ENCODE data around the gene APBB2. TPM values are rescaled to one million over a fixed set of nuclear protein-coding genes. Genes with fewer than 3 reads are reported as not detected.
A peak's percentile ranks its signal among the peaks of the same experiment; 100 is the strongest.

Gene APBB2
- total RNA-seq, 4 donors from 2014 or later: 32.4 to 133 (median 92.1) TPM

DNA sequence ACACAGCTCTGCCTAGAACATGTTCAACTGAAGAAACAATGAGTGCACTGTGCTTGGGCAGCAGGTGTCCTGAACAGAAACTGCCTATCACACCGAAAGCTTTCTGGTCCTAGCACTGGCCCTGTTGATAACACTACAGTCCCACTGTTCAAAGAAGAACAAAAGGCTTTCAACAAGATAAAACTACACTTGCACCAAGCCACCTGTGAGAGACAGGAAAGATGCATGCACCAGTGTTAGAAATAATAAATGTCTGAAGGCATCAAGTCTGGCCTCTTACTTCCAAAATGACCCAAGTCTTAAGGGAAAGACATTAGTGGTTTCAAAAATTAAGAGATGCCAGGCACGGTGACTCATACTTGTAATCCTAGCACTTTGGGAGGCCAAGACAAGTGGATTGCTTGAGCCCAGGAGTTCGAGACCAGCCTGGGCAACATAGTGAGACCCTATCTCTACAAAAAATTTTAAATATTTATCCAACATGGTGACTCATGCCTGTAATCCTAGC lies 68.7 kb downstream of the APBB2 start:
- Histone ChIP-seq H3K27ac (peak overlapping the region; percentile 87 to 92), H3K27me3 (no peaks in the 10 kb centered on the region), H3K4me1 (peaks cover 4 to 12% of the 10 kb centered on the region in 2 donors), H3K36me3 (no peaks in the 10 kb centered on the region), H3K4me3 (no peak overlapping the region), H3K9me3 (no peaks in the 10 kb centered on the region)
- intact Hi-C loops (cut with DNase I; ENCODE audit: low total_unique reads): no loop called here
- no peak for DNase-seq
- TF ChIP-seq POLR2A (IDR thresholded peaks at IDR 0.05): no peak
- TF ChIP-seq, protein P1, sequence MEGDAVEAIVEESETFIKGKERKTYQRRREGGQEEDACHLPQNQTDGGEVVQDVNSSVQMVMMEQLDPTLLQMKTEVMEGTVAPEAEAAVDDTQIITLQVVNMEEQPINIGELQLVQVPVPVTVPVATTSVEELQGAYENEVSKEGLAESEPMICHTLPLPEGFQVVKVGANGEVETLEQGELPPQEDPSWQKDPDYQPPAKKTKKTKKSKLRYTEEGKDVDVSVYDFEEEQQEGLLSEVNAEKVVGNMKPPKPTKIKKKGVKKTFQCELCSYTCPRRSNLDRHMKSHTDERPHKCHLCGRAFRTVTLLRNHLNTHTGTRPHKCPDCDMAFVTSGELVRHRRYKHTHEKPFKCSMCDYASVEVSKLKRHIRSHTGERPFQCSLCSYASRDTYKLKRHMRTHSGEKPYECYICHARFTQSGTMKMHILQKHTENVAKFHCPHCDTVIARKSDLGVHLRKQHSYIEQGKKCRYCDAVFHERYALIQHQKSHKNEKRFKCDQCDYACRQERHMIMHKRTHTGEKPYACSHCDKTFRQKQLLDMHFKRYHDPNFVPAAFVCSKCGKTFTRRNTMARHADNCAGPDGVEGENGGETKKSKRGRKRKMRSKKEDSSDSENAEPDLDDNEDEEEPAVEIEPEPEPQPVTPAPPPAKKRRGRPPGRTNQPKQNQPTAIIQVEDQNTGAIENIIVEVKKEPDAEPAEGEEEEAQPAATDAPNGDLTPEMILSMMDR (IDR thresholded peaks at IDR 0.05): no peak

DNA sequence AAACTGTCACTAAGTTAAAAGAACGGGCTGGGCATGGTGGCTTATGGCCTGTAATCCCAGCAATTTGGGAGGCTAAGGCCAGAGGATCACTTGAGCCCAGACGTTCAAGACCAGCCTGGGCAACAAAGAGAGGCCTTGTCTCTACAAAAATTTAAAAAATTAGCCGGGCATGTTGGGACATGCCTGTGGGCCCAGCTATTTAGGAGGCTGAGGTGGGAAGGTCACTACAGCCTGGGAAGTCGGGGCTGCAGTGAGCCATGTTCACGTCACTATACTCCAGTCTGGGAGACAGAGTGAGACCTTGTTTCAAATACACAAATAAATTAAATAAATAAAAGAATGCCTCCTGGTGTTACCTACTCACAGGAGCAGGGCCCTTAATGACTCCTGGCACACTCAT lies 69.5 kb downstream of the APBB2 start:
- TF ChIP-seq, protein P1 (IDR thresholded peaks at IDR 0.05): no peak
- TF ChIP-seq POLR2A (IDR thresholded peaks at IDR 0.05): no peak
- H3K27ac ChIP-seq: peak overlapping the region; percentile 87 to 92
- peaks cover 4 to 12% of the 10 kb centered on the region in 2 donors for H3K4me1 ChIP-seq
- H3K36me3 ChIP-seq: no peaks in the 10 kb centered on the region
- intact Hi-C loops (cut with DNase I; ENCODE audit: low total_unique reads): no loop called here
- no peaks in the 10 kb centered on the region for H3K9me3 ChIP-seq
- no peaks in the 10 kb centered on the region for H3K27me3 ChIP-seq
- no peak overlapping the region for H3K4me3 ChIP-seq
- DNase-seq: no peak

DNA sequence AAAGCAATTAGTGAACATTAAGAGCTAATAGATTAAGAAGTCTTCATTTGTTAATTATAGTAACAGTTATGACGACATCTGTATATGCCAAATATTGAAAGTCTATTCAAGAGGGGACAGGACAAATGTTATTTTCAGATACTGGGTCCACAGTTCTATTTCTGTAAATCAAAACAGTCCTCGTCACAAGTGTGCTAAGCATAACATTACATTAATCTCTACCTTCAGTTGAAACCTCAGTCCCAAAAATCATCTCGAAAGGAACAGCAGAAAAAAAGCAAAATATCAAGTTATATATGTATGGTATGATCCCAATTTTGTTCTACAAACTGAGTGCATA lies 70.3 kb downstream of the APBB2 start:
- Histone ChIP-seq H3K4me1 (peaks cover 4 to 12% of the 10 kb centered on the region in 2 donors), H3K36me3 (no peaks in the 10 kb centered on the region), H3K4me3 (no peak overlapping the region), H3K9me3 (no peaks in the 10 kb centered on the region), H3K27ac (peak overlapping the region; percentile 87 to 92), H3K27me3 (no peaks in the 10 kb centered on the region)
- TF ChIP-seq, protein P1 (IDR thresholded peaks at IDR 0.05): no peak
- no peak for TF ChIP-seq POLR2A (IDR thresholded peaks at IDR 0.05)
- DNase-seq: no peak
- intact Hi-C loops (cut with DNase I; ENCODE audit: low total_unique reads): no loop called here

DNA sequence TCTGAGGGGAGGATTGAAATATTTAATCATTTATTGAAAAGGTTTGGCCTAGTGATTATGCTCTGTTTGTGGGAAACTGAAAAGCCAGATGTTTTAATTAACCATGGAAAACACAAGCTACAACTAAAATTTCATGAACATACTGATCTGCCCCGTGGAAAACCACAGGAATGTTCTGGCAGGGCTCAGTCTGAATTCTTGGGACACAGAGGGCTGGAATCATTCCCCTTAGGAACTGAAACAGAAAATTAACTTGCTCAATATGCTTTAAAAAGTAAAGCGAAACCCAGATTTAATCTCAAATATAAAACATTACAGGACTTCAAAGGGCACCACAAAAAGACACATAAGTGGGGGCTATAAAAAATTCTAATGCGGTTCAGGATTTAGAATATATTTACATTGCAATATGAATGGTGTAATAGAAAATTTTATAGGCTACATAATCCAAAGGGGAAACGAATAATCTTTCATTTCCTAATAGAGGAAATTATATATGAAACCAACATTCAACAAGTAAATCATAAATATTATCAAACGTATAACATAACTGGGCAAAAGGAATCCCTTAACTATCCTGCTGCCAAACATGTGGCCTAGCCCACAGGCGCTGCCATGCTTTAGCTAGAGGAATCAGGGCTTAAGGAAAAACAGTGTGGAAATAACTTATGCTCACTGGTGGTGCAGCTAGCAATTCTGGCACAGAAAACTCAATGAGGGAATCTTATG lies 70.9 kb downstream of the APBB2 start:
- TF ChIP-seq, protein P1 (IDR thresholded peaks at IDR 0.05): no peak
- TF ChIP-seq POLR2A (IDR thresholded peaks at IDR 0.05): no peak
- H3K4me1 ChIP-seq: peaks cover 4 to 12% of the 10 kb centered on the region in 2 donors
- H3K36me3 ChIP-seq: no peaks in the 10 kb centered on the region
- peak overlapping the region; percentile 87 to 92 for H3K27ac ChIP-seq
- no peak overlapping the region for H3K4me3 ChIP-seq
- H3K27me3 ChIP-seq: no peaks in the 10 kb centered on the region
- intact Hi-C loops (cut with DNase I; ENCODE audit: low total_unique reads): no loop called here
- no peaks in the 10 kb centered on the region for H3K9me3 ChIP-seq
- DNase-seq: peak; percentile 62 to 74
